ENCODE results near the gene CANT1. TPM values are rescaled to one million over a fixed set of nuclear protein-coding genes. Genes with fewer than 3 reads are reported as not detected.

CANT1 gene
- total RNA-seq, 1 donor from 2014 or later = 33.3 TPM

DNA sequence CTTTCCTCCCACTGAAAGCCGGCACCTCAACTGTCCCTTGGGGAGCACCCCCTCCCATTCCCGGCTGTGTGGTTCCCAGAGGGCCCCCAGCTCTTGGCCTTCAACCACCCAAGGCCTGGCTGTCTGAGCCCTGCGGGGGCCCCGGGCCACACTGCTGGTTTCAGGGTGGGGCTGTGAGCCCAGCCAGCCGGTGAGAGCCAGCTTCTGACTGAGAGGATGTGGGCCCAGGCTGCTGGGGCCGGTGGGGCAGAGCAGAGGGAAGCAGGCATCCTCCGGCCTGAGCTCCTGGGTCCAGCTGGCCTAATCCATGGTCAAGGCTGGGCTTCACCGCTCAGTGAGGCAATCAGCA lies 29.0 kb downstream of the CANT1 start:
- no peak for DNase-seq
- no peak overlapping the region for H3K27ac Mint-ChIP-seq (ENCODE audit: unreplicated experiment)
- TF ChIP-seq, protein P1, sequence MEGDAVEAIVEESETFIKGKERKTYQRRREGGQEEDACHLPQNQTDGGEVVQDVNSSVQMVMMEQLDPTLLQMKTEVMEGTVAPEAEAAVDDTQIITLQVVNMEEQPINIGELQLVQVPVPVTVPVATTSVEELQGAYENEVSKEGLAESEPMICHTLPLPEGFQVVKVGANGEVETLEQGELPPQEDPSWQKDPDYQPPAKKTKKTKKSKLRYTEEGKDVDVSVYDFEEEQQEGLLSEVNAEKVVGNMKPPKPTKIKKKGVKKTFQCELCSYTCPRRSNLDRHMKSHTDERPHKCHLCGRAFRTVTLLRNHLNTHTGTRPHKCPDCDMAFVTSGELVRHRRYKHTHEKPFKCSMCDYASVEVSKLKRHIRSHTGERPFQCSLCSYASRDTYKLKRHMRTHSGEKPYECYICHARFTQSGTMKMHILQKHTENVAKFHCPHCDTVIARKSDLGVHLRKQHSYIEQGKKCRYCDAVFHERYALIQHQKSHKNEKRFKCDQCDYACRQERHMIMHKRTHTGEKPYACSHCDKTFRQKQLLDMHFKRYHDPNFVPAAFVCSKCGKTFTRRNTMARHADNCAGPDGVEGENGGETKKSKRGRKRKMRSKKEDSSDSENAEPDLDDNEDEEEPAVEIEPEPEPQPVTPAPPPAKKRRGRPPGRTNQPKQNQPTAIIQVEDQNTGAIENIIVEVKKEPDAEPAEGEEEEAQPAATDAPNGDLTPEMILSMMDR (IDR thresholded peaks at IDR 0.05; ENCODE audit: partially characterized antibody, unreplicated experiment) = no peak
- peaks cover 1% of the 10 kb centered on the region for H3K9me3 Mint-ChIP-seq (ENCODE audit: unreplicated experiment)
- peaks cover 4% of the 10 kb centered on the region for H3K4me1 Mint-ChIP-seq (ENCODE audit: low read depth, unreplicated experiment)
- H3K27me3 Mint-ChIP-seq (ENCODE audit: unreplicated experiment) = peaks cover 1% of the 10 kb centered on the region
- no peak overlapping the region for H3K4me3 Mint-ChIP-seq (ENCODE audit: unreplicated experiment)
- no peaks in the 10 kb centered on the region for H3K36me3 Mint-ChIP-seq (ENCODE audit: unreplicated experiment)

DNA sequence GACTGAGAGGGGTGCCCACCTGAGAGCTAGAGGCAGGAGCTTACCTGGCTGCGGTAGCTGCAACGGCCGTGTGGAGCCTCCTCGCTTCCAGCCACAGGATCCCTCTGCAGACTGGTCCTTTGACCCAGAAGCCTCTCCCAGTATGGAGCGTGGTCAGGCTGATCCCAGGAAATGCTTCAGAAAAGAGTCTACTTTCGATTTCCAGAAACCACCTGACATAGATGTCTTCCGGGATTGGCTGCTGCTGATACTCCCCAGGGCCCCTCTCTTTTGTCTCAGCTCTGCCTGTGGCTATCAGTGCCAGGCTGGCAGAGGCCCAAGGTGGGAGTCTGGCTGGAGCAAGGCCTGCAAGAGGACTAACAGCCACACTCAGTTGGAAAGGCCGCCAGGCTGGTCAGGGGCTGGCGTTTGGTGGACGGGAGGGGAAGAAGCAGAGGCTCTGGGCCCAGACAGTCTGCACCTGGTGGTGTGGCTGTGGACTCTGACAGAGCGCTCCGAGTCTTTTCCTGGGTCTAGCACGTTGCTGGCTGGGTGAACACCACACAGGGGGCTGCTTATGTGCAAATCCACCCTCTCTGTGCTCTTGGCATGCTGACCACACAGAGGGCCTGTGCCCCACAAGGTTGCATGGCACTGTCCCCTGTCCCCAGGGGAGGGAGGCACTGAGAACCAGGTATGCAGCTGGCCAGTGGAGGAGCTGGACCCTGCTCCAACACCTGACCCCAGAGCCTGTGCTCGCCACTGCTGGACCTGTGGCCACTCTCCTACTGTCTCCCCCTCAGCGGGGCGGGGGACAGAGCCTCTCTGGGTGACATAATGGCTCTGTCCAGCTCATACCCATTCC lies 29.6 kb downstream of the CANT1 start, which contains the start of gene LGALS3BP:
Gene LGALS3BP (minus strand): TSS at position 144 of the 844 bp plus-strand sequence. CDS start 2,732 bp downstream, outside the sequence.
- TF ChIP-seq, protein P1 (IDR thresholded peaks at IDR 0.05; ENCODE audit: partially characterized antibody, unreplicated experiment) = no peak
- no peak for DNase-seq
- Mint-ChIP-seq H3K4me1 (ENCODE audit: low read depth, unreplicated experiment) (peaks cover 8% of the 10 kb centered on the region), H3K27ac (ENCODE audit: unreplicated experiment) (no peak within 1 kb of the TSS), H3K9me3 (ENCODE audit: unreplicated experiment) (peaks cover 1% of the 10 kb centered on the region), H3K4me3 (ENCODE audit: unreplicated experiment) (no peak within 1 kb of the TSS), H3K36me3 (ENCODE audit: unreplicated experiment) (no peaks in the 10 kb centered on the region), H3K27me3 (ENCODE audit: unreplicated experiment) (peaks cover 5% of the 10 kb centered on the region)

DNA sequence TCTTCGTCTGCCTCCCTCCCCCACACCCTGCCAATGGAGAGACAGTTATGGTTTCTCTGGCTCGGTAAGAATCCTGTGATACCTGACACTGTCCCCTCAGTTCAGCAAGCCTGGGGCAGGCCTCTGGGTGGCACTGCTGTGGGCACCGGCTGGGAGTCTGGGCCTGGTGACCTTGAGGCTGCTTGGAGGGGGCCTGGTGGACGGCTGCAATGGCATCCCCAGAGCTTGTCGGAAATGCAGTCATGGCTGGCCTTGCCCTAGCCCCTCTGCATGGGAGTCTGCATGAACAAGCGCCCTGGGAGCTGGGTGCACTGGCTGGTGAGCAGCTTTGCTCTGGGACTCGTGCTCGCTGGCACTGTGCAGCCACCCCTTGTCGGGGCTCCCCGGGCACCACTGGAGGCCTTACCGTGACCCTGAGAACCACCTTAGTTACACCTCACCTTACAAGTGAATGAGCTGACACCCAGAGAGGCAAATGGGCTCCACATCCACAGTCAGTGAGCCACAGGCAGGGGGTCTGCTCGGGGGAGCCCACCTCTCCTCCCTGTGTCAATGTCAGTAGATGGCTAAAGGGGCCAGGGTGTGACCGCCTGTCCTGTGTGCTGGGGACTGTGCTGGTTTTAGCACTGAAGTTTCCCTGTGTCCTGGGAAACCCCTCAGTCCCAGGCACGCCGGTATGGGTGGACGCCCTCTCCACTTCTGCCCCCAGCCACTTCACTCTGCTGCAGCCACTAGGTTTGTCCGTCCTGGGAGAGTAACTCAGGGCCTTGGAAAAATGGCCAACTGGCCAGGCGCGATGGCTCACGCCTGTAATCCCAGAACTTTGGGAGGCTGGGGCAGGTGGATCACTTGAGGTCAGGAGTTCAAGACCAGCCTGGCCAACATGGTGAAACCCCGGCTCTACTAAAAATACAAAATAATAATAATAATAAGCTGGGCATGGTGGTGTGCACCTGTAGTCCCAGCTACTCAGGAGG lies 31.3 kb downstream of the CANT1 start:
- no peak overlapping the region for H3K27ac Mint-ChIP-seq (ENCODE audit: unreplicated experiment)
- no peak overlapping the region for H3K4me3 Mint-ChIP-seq (ENCODE audit: unreplicated experiment)
- H3K4me1 Mint-ChIP-seq (ENCODE audit: low read depth, unreplicated experiment) = peaks cover 14% of the 10 kb centered on the region
- TF ChIP-seq, protein P1 (IDR thresholded peaks at IDR 0.05; ENCODE audit: partially characterized antibody, unreplicated experiment) = no peak
- no peaks in the 10 kb centered on the region for H3K36me3 Mint-ChIP-seq (ENCODE audit: unreplicated experiment)
- H3K27me3 Mint-ChIP-seq (ENCODE audit: unreplicated experiment) = peaks cover 10% of the 10 kb centered on the region
- H3K9me3 Mint-ChIP-seq (ENCODE audit: unreplicated experiment) = peaks cover 5% of the 10 kb centered on the region
- no peak for DNase-seq

DNA sequence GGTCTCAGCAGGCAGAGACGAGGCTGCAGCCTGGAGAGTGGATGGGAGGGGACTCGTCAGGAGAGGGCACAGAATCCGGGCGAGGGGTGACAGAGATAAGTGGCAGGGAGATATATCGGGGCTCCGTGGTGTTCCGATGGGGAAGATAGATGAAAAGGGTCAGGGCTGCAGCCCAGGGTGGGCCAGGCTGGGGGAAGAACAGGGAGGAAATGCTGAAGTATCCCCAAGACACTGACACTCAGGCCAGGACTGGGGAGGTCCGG lies 32.0 kb downstream of the CANT1 start:
- H3K4me1 Mint-ChIP-seq (ENCODE audit: low read depth, unreplicated experiment) = peaks cover 14% of the 10 kb centered on the region
- peaks cover 5% of the 10 kb centered on the region for H3K9me3 Mint-ChIP-seq (ENCODE audit: unreplicated experiment)
- H3K27ac Mint-ChIP-seq (ENCODE audit: unreplicated experiment) = no peak overlapping the region
- TF ChIP-seq, protein P1 (IDR thresholded peaks at IDR 0.05; ENCODE audit: partially characterized antibody, unreplicated experiment) = no peak
- peaks cover 10% of the 10 kb centered on the region for H3K27me3 Mint-ChIP-seq (ENCODE audit: unreplicated experiment)
- no peak overlapping the region for H3K4me3 Mint-ChIP-seq (ENCODE audit: unreplicated experiment)
- DNase-seq = no peak
- no peaks in the 10 kb centered on the region for H3K36me3 Mint-ChIP-seq (ENCODE audit: unreplicated experiment)

All from glutamatergic neuron (in vitro differentiated cells).